Pericardium fibroblast (primary cell): ENCODE data around the gene B3GALT5. TPM values are rescaled to one million over a fixed set of nuclear protein-coding genes. Genes with fewer than 3 reads are reported as not detected.

Experiments
- total RNA-seq: library from RNA; depleted of rRNA; stranded (reverse); fragments of >200 nt; gene quantifications from 2 replicates; pipeline ENCODE4 v1.2.3, GENCODE V29; 2015

The B3GALT5 gene
- total RNA-seq, result not detected in 2 replicates

DNA sequence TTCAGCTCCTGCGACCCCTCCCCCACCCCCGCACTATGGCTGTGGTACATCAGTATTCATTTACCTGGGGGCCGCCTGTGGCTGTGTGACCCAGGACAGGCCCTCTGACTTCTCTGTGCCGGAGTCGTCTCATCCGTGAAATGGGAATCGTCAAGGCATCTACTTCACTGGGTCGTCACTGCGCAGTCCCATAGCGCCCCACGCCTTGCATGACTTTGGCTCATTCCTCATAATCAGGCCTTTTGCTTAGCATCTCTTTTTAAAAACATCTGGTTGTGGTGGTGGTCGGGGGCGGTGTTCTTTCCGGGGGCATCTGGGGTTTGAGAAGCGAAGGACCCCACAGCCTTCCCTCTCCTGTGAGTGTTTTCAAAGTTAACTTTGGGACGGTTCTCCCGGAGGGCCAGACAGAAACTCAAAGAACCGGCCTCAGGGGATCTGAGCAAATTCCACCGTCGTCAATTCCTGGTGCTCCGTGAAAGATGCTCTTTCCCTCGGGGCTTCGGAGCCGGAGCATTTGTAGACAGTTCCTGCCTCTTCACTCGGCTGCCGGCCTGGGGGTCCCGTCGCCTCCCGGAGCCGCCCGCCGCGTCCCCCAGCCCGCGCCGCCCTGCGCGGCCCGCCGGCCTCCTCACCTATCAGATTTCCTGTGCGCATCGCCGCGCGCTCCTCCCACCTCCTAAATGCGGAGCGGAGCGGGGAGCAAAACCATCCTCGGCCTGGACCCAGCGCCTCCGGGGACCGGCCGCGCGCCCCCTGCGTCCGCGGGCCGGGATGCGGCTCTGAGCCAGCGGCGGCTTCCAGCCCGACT, at the start of gene B3GALT5:
Gene B3GALT5, plus strand, starts transcription at position 708 of the 808 bp plus-strand sequence. CDS start 47,620 bp downstream, outside the sequence.

Other genes with a start within 250 kb of the B3GALT5 start
- gene LCA5L, start 167.2 kb upstream of the B3GALT5 start, total RNA-seq, result 1.2 and 2.5 TPM in 2 replicates
- 0.23 and 3.1 TPM in 2 replicates for gene SH3BGR, start 161.0 kb upstream of the B3GALT5 start, total RNA-seq
- gene IGSF5, start 132.2 kb downstream of the B3GALT5 start, total RNA-seq, result 0.23 TPM in 1 of 2 replicates, not detected in the other